ENCODE measurements around the gene CDCP1. TPM values are rescaled to one million over a fixed set of nuclear protein-coding genes. Genes with fewer than 3 reads are reported as not detected.

The CDCP1 gene
- total RNA-seq, 2 donors from 2014 or later = 14.3 to 21.5 TPM

DNA sequence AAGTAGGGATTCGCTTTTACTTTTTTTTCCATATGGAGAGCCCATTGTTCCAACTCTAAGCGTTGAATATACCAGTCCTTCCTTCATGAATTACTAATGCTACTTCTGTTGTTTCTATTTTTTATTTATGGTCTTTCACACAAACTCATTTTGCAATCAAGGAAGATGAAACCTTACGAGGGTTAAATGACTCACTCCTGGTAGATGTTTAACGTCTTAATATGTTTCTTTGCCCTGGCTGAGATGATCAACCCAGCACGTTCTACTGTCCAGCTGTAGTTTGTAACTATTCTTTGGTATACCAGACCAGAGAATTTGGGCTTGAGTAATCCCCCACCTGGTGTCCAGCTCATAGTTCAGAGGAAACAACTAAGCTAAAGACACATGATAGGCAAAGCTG, 23.1 kb downstream of the CDCP1 start:
- Histone ChIP-seq H3K4me3 (no peak overlapping the region), H3K36me3 (no peaks in the 10 kb centered on the region), H3K27me3 (replicated peaks; ENCODE audit: insufficient read depth) (no peaks in the 10 kb centered on the region), H3K27ac (no peak overlapping the region), H3K4me1 (replicated peaks) (no peaks in the 10 kb centered on the region), H3K9me3 (no peaks in the 10 kb centered on the region)
- WGBS = 53% methylated on average over 5 of the region's 5 CpGs
- intact Hi-C loops (cut with DNase I) = no loop called here
- TF ChIP-seq POLR2A (IDR thresholded peaks at IDR 0.05) = no peak
- peak; percentile 24 for TF ChIP-seq POLR2AphosphoS5 (IDR thresholded peaks at IDR 0.05)
- no peak for TF ChIP-seq CTCF (IDR thresholded peaks at IDR 0.05)
- DNase-seq (ENCODE audit: low spot score) = no peak

DNA sequence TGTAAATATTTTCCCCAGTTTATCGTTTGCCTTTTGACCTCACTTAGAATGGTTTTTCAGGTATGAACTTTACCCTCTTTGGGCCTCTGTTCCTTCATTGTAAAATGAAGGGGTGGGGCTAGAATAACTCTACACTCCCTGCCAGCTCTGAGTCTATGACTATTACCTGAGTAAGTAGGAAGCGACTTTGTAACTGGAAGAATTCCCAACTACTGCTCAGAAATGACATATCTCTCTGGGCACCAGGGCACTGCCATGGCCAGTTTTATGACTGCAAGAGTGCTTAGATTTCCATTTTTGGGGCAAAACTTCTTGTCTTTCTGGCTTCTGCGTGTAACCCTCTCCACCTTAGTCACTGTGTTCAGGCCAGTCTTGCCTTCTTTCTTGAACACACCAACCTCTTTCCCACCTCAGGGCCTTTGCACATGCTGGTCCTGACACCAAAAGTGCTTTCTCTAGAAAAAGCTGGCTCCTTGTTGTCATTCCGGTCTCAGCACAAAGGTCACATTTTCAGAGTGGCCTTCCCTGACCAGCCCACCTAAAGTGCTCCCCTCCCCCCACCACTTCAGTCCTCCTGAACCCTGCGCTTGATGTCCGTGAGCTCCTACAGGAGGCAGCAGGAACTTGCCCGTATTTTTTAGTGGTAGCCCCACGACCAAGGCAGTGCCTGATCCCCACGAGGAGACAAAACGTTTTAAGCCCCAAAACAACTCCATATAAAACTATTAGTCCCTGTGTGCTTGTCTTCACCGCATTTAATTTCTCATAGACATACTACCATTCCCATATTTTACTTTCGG, 25.6 kb downstream of the CDCP1 start:
- no peaks in the 10 kb centered on the region for H3K27me3 ChIP-seq (replicated peaks; ENCODE audit: insufficient read depth)
- no peak overlapping the region for H3K27ac ChIP-seq
- intact Hi-C loops (cut with DNase I) = no loop called here

GRCh38 chr3:45119824-45120358, 26.3 kb downstream of the CDCP1 start:
- Histone ChIP-seq H3K36me3 (no peaks in the 10 kb centered on the region), H3K4me3 (no peak overlapping the region), H3K27me3 (replicated peaks; ENCODE audit: insufficient read depth) (no peaks in the 10 kb centered on the region), H3K9me3 (no peaks in the 10 kb centered on the region), H3K4me1 (replicated peaks) (no peaks in the 10 kb centered on the region), H3K27ac (no peak overlapping the region)
- intact Hi-C loops (cut with DNase I) = no loop called here
- no peak for DNase-seq (ENCODE audit: low spot score)
- 80% methylated on average over 2 of the region's 2 CpGs for WGBS
- TF ChIP-seq CTCF (IDR thresholded peaks at IDR 0.05) = no peak
- no peak for TF ChIP-seq POLR2AphosphoS5 (IDR thresholded peaks at IDR 0.05)
- TF ChIP-seq POLR2A (IDR thresholded peaks at IDR 0.05) = no peak

More for the DNA sequence above, 25.6 kb downstream of the CDCP1 start:
- H3K4me1 ChIP-seq (replicated peaks) = no peaks in the 10 kb centered on the region
- H3K4me3 ChIP-seq = no peak overlapping the region
- WGBS = 84% methylated on average over 12 of the region's 12 CpGs
- H3K36me3 ChIP-seq = no peaks in the 10 kb centered on the region
- H3K9me3 ChIP-seq = no peaks in the 10 kb centered on the region
- DNase-seq (ENCODE audit: low spot score) = no peak
- TF ChIP-seq POLR2A (IDR thresholded peaks at IDR 0.05) = no peak
- TF ChIP-seq CTCF (IDR thresholded peaks at IDR 0.05) = no peak

DNA sequence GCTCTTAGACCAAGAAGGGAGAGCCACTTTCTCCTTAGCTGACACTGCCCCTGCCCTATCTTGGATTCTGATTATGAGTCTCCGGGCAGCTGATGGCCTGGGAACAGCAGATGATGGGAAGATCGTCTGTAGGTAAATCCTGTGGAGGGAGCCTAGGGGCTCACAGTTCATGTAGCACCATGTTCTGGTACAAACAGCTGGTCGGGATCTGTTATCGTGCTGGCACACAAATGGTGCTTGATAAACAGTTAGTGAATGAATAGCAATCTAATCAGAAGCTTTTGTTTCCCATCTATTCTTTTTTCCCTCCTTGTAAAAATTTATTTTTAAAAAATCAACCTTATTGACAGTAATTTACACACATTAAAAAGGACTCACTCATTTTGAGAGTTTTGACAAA, 26.8 kb downstream of the CDCP1 start:
- H3K9me3 ChIP-seq = no peaks in the 10 kb centered on the region
- no peaks in the 10 kb centered on the region for H3K4me1 ChIP-seq (replicated peaks)
- intact Hi-C loops (cut with DNase I) = no loop called here
- TF ChIP-seq CTCF (IDR thresholded peaks at IDR 0.05) = no peak
- no peak for TF ChIP-seq POLR2AphosphoS5 (IDR thresholded peaks at IDR 0.05)
- TF ChIP-seq POLR2A (IDR thresholded peaks at IDR 0.05) = no peak
- no peaks in the 10 kb centered on the region for H3K27me3 ChIP-seq (replicated peaks; ENCODE audit: insufficient read depth)
- H3K36me3 ChIP-seq = no peaks in the 10 kb centered on the region
- no peak for DNase-seq (ENCODE audit: low spot score)
- no peak overlapping the region for H3K27ac ChIP-seq
- WGBS = 55% methylated on average over 4 of the region's 4 CpGs
- H3K4me3 ChIP-seq = no peak overlapping the region

GRCh38 chr3:45118615-45119071, 27.5 kb downstream of the CDCP1 start:
- 72% methylated on average over 2 of the region's 2 CpGs for WGBS
- Histone ChIP-seq H3K4me3 (no peak overlapping the region), H3K4me1 (replicated peaks) (no peaks in the 10 kb centered on the region), H3K9me3 (no peaks in the 10 kb centered on the region), H3K27ac (no peak overlapping the region), H3K27me3 (replicated peaks; ENCODE audit: insufficient read depth) (no peaks in the 10 kb centered on the region), H3K36me3 (no peaks in the 10 kb centered on the region)
- intact Hi-C loops (cut with DNase I) = no loop called here
- TF ChIP-seq POLR2AphosphoS5 (IDR thresholded peaks at IDR 0.05) (no peak), CTCF (IDR thresholded peaks at IDR 0.05) (no peak), POLR2A (IDR thresholded peaks at IDR 0.05) (no peak)
- DNase-seq (ENCODE audit: low spot score) = no peak
